Body of pancreas (tissue), 4 donors: ENCODE measurements around the gene CDKAL1. TPM values are rescaled to one million over a fixed set of nuclear protein-coding genes. Genes with fewer than 3 reads are reported as not detected.

Experiments
- ATAC-seq: fragments of 150-250 bp; one replicate; pipeline ENCODE4 v1.9.1; 2016
- DNase-seq, 4 donors: peaks; one replicate each; pipeline ENCODE4 v3.0.0-alpha.2; 2019
- H3K27ac ChIP-seq, 4 donors: fragments of 200-600 bp; sonication (generic); 1 replicate in 3 of 4; 2 replicates in 1 of 4; pipeline versions ENCODE4 v1.5.1 to v1.6.1; 2016 to 2019; ENCODE audit warnings: mild to moderate bottlenecking in 1 of 4, mixed read lengths in 1 of 4, moderate library complexity in 1 of 4
- H3K27me3 ChIP-seq, 2 donors: fragments of 200-600 bp; sonication (generic); one replicate each; pipeline ENCODE4 v1.6.0; 2016; ENCODE audit warnings: mild to moderate bottlenecking in 1 of 2
- H3K36me3 ChIP-seq, 2 donors: fragments of 200-600 bp; sonication (generic); replicated peaks in 1 of 2; 2 replicates each; pipeline ENCODE4 v1.5.1; 2016; ENCODE audit warnings: low read depth in 2 of 2; ENCODE audit not compliant: insufficient read depth in 1 of 2
- H3K4me1 ChIP-seq: fragments of 200-600 bp; sonication (generic); one replicate; pipeline ENCODE4 v1.6.0; 2016
- H3K4me3 ChIP-seq, 2 donors: fragments of 200-600 bp; sonication (generic); 1 replicate in 1 of 2; 2 replicates in 1 of 2; pipeline ENCODE4 v1.5.1; 2016 to 2019
- H3K9me3 ChIP-seq, 3 donors: fragments of 200-600 bp; sonication (generic); 1 replicate in 2 of 3; 2 replicates in 1 of 3; pipeline ENCODE4 v1.5.1; 2016
- CTCF ChIP-seq, 7 experiments: fragments of 450-650 bp in 4 of 7; fragments of 200-600 bp in 3 of 7; sonication (generic) in 3 of 7; IDR thresholded peaks; one replicate each; pipeline ENCODE4 v1.5.1; 2016 to 2019; ENCODE audit warnings: antibody characterized with exemption in 7 of 7
- POLR2A ChIP-seq, 3 donors: fragments of 450-650 bp; IDR thresholded peaks; one replicate each; pipeline ENCODE4 v1.6.1; 2016; ENCODE audit warnings: antibody characterized with exemption in 3 of 3, mild to moderate bottlenecking in 2 of 3
- WGBS, 2 donors: methylation state at CpG; one replicate each; pipeline ENCODE4 v1.1.5; 2017; 5-methylcytosine and 5-hydroxymethylcytosine counted together
- intact Hi-C: fragments of 100-400 bp; cut with DNase I; formaldehyde crosslinking; loops from one replicate; pipeline ENCODE4 v1.15.1; 2023
- total RNA-seq, 2 donors: library from RNA; depleted of rRNA; stranded (reverse); fragments of >200 nt; gene quantifications; one replicate each; pipeline ENCODE4 v1.1.0, GENCODE V29; 2016

The CDKAL1 gene
- total RNA-seq, 2 donors from 2014 or later, result 16.3 to 18.1 TPM

GRCh38 chr6:20877008-20877937 is 343.0 kb downstream of the CDKAL1 start:
- H3K36me3 ChIP-seq, result no peaks in the 10 kb centered on the region
- WGBS, 2 donors, result 42 to 43% methylated on average over 6 of the region's 6 CpGs
- DNase-seq, result peak; percentile 78 to 91 (median 83)
- no peak overlapping the region for H3K4me3 ChIP-seq
- peak overlapping the region; percentile 53 to 90 (median 79) for H3K27ac ChIP-seq
- H3K4me1 ChIP-seq, result peaks cover 40% of the 10 kb centered on the region
- ATAC-seq, result peak; percentile 98
- no peaks in the 10 kb centered on the region for H3K9me3 ChIP-seq
- no peak for TF ChIP-seq CTCF (IDR thresholded peaks at IDR 0.05)
- peak in 1 of 3 donors; percentile 12 for TF ChIP-seq POLR2A (IDR thresholded peaks at IDR 0.05)
- intact Hi-C loops, result no loop called here
- H3K27me3 ChIP-seq, result no peaks in the 10 kb centered on the region

GRCh38 chr6:20879121-20879520 is 344.9 kb downstream of the CDKAL1 start:
- no peak overlapping the region for H3K4me3 ChIP-seq
- no peak overlapping the region for H3K27ac ChIP-seq
- H3K27me3 ChIP-seq, result no peaks in the 10 kb centered on the region
- no peak for DNase-seq
- H3K36me3 ChIP-seq, result no peaks in the 10 kb centered on the region
- TF ChIP-seq CTCF (IDR thresholded peaks at IDR 0.05), result no peak
- no peak for TF ChIP-seq POLR2A (IDR thresholded peaks at IDR 0.05)
- intact Hi-C loops, result no loop called here
- 81 to 100% methylated on average over 1 of the region's 1 CpG for WGBS, 2 donors
- peaks cover 40% of the 10 kb centered on the region for H3K4me1 ChIP-seq
- ATAC-seq, result no peak
- H3K9me3 ChIP-seq, result no peaks in the 10 kb centered on the region

GRCh38 chr6:20879526-20879925 is 345.3 kb downstream of the CDKAL1 start:
- H3K4me1 ChIP-seq, result peaks cover 40% of the 10 kb centered on the region
- H3K27ac ChIP-seq, result no peak overlapping the region
- ATAC-seq (no peak), DNase-seq (no peak)
- no peak overlapping the region for H3K4me3 ChIP-seq
- no peaks in the 10 kb centered on the region for H3K36me3 ChIP-seq
- no peaks in the 10 kb centered on the region for H3K9me3 ChIP-seq
- intact Hi-C loops, result no loop called here
- H3K27me3 ChIP-seq, result no peaks in the 10 kb centered on the region
- 62 to 77% methylated on average over 1 of the region's 1 CpG for WGBS, 2 donors
- TF ChIP-seq POLR2A (IDR thresholded peaks at IDR 0.05) (no peak), CTCF (IDR thresholded peaks at IDR 0.05) (no peak)

- Histone ChIP-seq H3K27me3 (no peaks in the 10 kb centered on the region), H3K9me3 (no peaks in the 10 kb centered on the region), H3K4me1 (peaks cover 34% of the 10 kb centered on the region), H3K4me3 (no peak overlapping the region), H3K27ac (peak overlapping the region in 1 of 4 donors; percentile 7), H3K36me3 (no peaks in the 10 kb centered on the region)
- no peak for TF ChIP-seq POLR2A (IDR thresholded peaks at IDR 0.05)
- TF ChIP-seq CTCF (IDR thresholded peaks at IDR 0.05), result no peak
- WGBS, 2 donors, result 31 to 67% methylated on average over 1 of the region's 1 CpG
- intact Hi-C loops, result no loop called here
- DNase-seq, result no peak
- ATAC-seq, result no peak
These were observed 347.1 kb downstream of the CDKAL1 start for GRCh38 chr6:20881365-20881764.
